Mesothelial cell of epicardium (in vitro differentiated cells): ENCODE measurements around the gene CALCA. TPM values are rescaled to one million over a fixed set of nuclear protein-coding genes. Genes with fewer than 3 reads are reported as not detected.
A peak's percentile ranks its signal among the peaks of the same experiment; 100 is the strongest.

Experiments
- DNase-seq, 2 experiments: peaks; one replicate each; pipeline ENCODE4 v3.0.0; 2021; ENCODE audit warnings: low spot score in 2 of 2; ENCODE audit not compliant: unreplicated experiment in 2 of 2
- H3K27ac Mint-ChIP-seq: 2 replicates; pipeline ENCODE4 v1.8.0; 2021; ENCODE audit warnings: mixed read lengths
- H3K27me3 Mint-ChIP-seq: 2 replicates; pipeline ENCODE4 v1.8.0; 2021; ENCODE audit warnings: low read depth, mixed read lengths
- H3K36me3 Mint-ChIP-seq: 2 replicates; pipeline ENCODE4 v1.8.0; 2021; ENCODE audit warnings: mixed read lengths
- H3K4me1 Mint-ChIP-seq: 2 replicates; pipeline ENCODE4 v1.8.0; 2021; ENCODE audit warnings: mixed read lengths
- H3K4me3 Mint-ChIP-seq: 2 replicates; pipeline ENCODE4 v1.8.0; 2021; ENCODE audit warnings: mild to moderate bottlenecking, moderate library complexity, mixed read lengths
- H3K9me3 Mint-ChIP-seq: 2 replicates; pipeline ENCODE4 v1.8.0; 2021; ENCODE audit warnings: mixed read lengths
- total RNA-seq: library from RNA; stranded (reverse); gene quantifications from 3 replicates; pipeline ENCODE4 v1.2.1, GENCODE V29; 2021
- TF ChIP-seq, protein P1 (sequence below): fragments of 200-600 bp; sonication (generic); IDR thresholded peaks from one replicate; pipeline ENCODE4 v1.5.0; 2021; ENCODE audit warnings: antibody characterized with exemption; ENCODE audit not compliant: unreplicated experiment

The CALCA gene
- total RNA-seq, 1 donor from 2014 or later, result not detected

- Mint-ChIP-seq H3K27ac (no peak overlapping the region), H3K36me3 (no peaks in the 10 kb centered on the region), H3K27me3 (peaks cover 94% of the 10 kb centered on the region), H3K4me3 (peak overlapping the region; percentile 64), H3K9me3 (no peaks in the 10 kb centered on the region), H3K4me1 (peaks cover 26% of the 10 kb centered on the region)
- no peak for DNase-seq
- TF ChIP-seq, protein P1, sequence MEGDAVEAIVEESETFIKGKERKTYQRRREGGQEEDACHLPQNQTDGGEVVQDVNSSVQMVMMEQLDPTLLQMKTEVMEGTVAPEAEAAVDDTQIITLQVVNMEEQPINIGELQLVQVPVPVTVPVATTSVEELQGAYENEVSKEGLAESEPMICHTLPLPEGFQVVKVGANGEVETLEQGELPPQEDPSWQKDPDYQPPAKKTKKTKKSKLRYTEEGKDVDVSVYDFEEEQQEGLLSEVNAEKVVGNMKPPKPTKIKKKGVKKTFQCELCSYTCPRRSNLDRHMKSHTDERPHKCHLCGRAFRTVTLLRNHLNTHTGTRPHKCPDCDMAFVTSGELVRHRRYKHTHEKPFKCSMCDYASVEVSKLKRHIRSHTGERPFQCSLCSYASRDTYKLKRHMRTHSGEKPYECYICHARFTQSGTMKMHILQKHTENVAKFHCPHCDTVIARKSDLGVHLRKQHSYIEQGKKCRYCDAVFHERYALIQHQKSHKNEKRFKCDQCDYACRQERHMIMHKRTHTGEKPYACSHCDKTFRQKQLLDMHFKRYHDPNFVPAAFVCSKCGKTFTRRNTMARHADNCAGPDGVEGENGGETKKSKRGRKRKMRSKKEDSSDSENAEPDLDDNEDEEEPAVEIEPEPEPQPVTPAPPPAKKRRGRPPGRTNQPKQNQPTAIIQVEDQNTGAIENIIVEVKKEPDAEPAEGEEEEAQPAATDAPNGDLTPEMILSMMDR, result no peak
These were observed 1.7 kb upstream of the CALCA start for GRCh38 chr11:14973621-14974514.

DNA sequence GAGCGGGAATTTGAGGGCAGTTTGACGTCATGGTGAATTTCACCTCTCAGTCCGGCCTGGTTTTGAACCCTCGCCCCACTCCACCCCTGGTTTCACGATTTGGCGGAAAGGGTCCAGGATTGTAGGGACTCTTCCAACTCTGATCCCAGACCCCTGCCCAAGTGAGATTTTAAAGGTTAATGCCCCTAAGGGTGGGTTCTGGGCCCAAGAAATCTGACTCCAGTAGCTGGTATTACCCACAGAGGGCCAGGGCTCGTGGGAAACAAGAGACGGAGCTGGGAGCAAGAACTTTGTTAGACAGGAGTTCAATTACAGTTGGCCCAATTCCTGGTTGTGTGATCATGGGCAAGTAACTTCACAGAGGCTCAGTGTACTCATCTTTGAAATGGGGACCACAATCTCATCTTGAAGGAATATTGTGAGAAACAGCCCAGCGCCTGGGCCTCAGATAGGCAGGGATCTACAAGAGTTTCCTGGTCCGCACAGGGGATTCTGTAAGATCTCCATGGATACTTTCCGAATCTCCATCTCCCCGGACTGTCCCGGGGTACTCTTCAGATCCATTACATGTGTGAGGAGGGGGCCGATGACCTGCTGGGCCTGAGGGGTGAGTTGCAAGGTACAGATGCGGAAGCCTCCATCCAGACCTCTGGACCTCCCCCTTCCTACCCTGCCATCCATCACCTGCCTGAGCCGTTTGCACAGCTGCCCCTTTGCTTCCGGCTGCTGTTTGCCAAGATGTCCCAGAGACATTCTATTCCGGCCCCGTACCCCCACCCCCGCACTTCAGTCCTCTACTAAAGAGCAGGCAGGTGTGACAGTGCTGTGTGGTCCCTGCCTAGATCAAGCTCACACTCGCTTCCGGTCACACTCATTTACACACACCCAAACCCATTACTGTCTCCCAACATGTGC lies 687 bp upstream of the CALCA start:
- no peak overlapping the region for H3K27ac Mint-ChIP-seq
- no peak for DNase-seq
- TF ChIP-seq, protein P1, result no peak
- H3K36me3 Mint-ChIP-seq, result no peaks in the 10 kb centered on the region
- H3K9me3 Mint-ChIP-seq, result no peaks in the 10 kb centered on the region
- H3K27me3 Mint-ChIP-seq, result peaks cover 97% of the 10 kb centered on the region
- peaks cover 26% of the 10 kb centered on the region for H3K4me1 Mint-ChIP-seq
- H3K4me3 Mint-ChIP-seq, result peak overlapping the region; percentile 64

- H3K4me3 Mint-ChIP-seq, result no peak overlapping the region
- H3K9me3 Mint-ChIP-seq, result no peaks in the 10 kb centered on the region
- peaks cover 87% of the 10 kb centered on the region for H3K27me3 Mint-ChIP-seq
- peaks cover 20% of the 10 kb centered on the region for H3K4me1 Mint-ChIP-seq
- TF ChIP-seq, protein P1, result peak; percentile 59
- no peak overlapping the region for H3K27ac Mint-ChIP-seq
- no peaks in the 10 kb centered on the region for H3K36me3 Mint-ChIP-seq
- peak; percentile 40 to 77 for DNase-seq
These were observed 2.2 kb downstream of the CALCA start for GRCh38 chr11:14969901-14970323.

GRCh38 chr11:14967581-14968243 lies 4.4 kb downstream of the CALCA start:
- no peaks in the 10 kb centered on the region for H3K36me3 Mint-ChIP-seq
- H3K4me3 Mint-ChIP-seq, result no peak overlapping the region
- no peak overlapping the region for H3K27ac Mint-ChIP-seq
- no peak for DNase-seq
- H3K9me3 Mint-ChIP-seq, result no peaks in the 10 kb centered on the region
- peaks cover 3% of the 10 kb centered on the region for H3K4me1 Mint-ChIP-seq
- TF ChIP-seq, protein P1, result no peak
- peaks cover 65% of the 10 kb centered on the region for H3K27me3 Mint-ChIP-seq

GRCh38 chr11:14956111-14956510 lies 16.0 kb downstream of the CALCA start:
- Mint-ChIP-seq H3K27me3 (peaks cover 13% of the 10 kb centered on the region), H3K9me3 (no peaks in the 10 kb centered on the region), H3K4me3 (no peak overlapping the region), H3K27ac (no peak overlapping the region), H3K4me1 (no peaks in the 10 kb centered on the region), H3K36me3 (no peaks in the 10 kb centered on the region)
- no peak for DNase-seq
- TF ChIP-seq, protein P1, result no peak
